Uterus (tissue), 2 donors: ENCODE measurements around the gene ASPRV1.

Experiments used
- CTCF ChIP-seq, 4 experiments: fragments of 200-600 bp in 2 of 4; fragments of 450-650 bp in 2 of 4; sonication (generic) in 2 of 4; IDR thresholded peaks; one replicate each; pipeline ENCODE4 v1.5.1; 2016 to 2019; ENCODE audit warnings: antibody characterized with exemption in 4 of 4, mild to moderate bottlenecking in 2 of 4, moderate library complexity in 1 of 4
- POLR2A ChIP-seq, 2 donors: fragments of 450-650 bp; IDR thresholded peaks; one replicate each; pipeline ENCODE4 v1.6.1; 2016; ENCODE audit warnings: antibody characterized with exemption in 2 of 2, mild to moderate bottlenecking in 1 of 2, moderate library complexity in 1 of 2

GRCh38 chr2:69945441-69945840 lies 16.0 kb downstream of the ASPRV1 start:
- TF ChIP-seq CTCF (IDR thresholded peaks at IDR 0.05) (no peak), POLR2A (IDR thresholded peaks at IDR 0.05) (no peak)
